OCI-LY1 (cell line): ENCODE measurements around the gene EGFL8.

Source experiments
- EZH2 ChIP-seq: fragments of 200-600 bp; sonication (generic), shearing (Covaris generic); IDR thresholded peaks from 2 replicates; pipeline ENCODE4 v1.8.0; 2017; ENCODE audit warnings: borderline replicate concordance, mixed run types, mild to moderate bottlenecking, antibody characterized with exemption, low read length, moderate library complexity, mixed read lengths
- TF ChIP-seq, protein P1 (sequence below): fragments of 200-600 bp; sonication (generic), shearing (Covaris generic); IDR thresholded peaks from 2 replicates; pipeline ENCODE4 v1.5.1; 2017; ENCODE audit warnings: mild to moderate bottlenecking, antibody characterized with exemption, low read length, moderate library complexity, mixed read lengths

DNA sequence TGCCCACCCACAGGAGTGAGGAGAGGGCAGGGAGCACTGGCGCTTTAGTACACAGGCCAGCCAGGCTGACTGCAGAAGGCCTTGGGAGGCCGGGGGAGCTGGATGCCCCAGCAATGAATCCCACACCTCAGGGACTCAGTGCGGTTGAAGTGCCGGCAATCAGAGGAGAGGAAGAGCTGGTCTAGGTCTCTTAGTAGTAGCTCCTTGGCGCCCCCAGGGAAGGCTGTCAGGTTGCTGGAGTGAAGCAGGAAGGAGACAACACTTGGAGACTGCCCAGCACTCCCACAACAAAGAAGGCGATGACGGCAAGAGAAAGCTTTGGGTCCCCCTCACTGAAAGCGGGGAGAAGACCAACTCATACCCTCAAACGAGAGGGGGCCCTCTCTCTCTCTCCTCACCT lies 46.9 kb upstream of the EGFL8 start:
- TF ChIP-seq, protein P1, sequence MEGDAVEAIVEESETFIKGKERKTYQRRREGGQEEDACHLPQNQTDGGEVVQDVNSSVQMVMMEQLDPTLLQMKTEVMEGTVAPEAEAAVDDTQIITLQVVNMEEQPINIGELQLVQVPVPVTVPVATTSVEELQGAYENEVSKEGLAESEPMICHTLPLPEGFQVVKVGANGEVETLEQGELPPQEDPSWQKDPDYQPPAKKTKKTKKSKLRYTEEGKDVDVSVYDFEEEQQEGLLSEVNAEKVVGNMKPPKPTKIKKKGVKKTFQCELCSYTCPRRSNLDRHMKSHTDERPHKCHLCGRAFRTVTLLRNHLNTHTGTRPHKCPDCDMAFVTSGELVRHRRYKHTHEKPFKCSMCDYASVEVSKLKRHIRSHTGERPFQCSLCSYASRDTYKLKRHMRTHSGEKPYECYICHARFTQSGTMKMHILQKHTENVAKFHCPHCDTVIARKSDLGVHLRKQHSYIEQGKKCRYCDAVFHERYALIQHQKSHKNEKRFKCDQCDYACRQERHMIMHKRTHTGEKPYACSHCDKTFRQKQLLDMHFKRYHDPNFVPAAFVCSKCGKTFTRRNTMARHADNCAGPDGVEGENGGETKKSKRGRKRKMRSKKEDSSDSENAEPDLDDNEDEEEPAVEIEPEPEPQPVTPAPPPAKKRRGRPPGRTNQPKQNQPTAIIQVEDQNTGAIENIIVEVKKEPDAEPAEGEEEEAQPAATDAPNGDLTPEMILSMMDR: no peak
- no peak for TF ChIP-seq EZH2
